LNCAP (cell line): ENCODE data around the gene SLC45A3.

ENCODE experiments used
- CTCF ChIP-seq: fragments of 450-650 bp; IDR thresholded peaks from 2 replicates; pipeline ENCODE4 v1.5.1; 2017; ENCODE audit warnings: mild to moderate bottlenecking

Gene SLC45A3

GRCh38 chr1:205698921-205699320 is 18.6 kb upstream of the SLC45A3 start:
- TF ChIP-seq CTCF, result no peak

- no peak for TF ChIP-seq CTCF
These were observed 13.2 kb upstream of the SLC45A3 start for GRCh38 chr1:205693421-205693991.

GRCh38 chr1:205692423-205692822 is 12.1 kb upstream of the SLC45A3 start:
- no peak for TF ChIP-seq CTCF

GRCh38 chr1:205690122-205690756 is 9.9 kb upstream of the SLC45A3 start:
- no peak for TF ChIP-seq CTCF

- no peak for TF ChIP-seq CTCF
These were observed 9.2 kb upstream of the SLC45A3 start for GRCh38 chr1:205689479-205689878.

GRCh38 chr1:205688171-205689080 is 8.1 kb upstream of the SLC45A3 start:
- no peak for TF ChIP-seq CTCF

GRCh38 chr1:205687242-205687641 is 6.9 kb upstream of the SLC45A3 start:
- TF ChIP-seq CTCF, result no peak
